SK-N-SH (cell line): ENCODE data around the gene PTPN14. TPM values are rescaled to one million over a fixed set of nuclear protein-coding genes. Genes with fewer than 3 reads are reported as not detected.

Experiments used
- CTCF ChIA-PET: fragments of 300-600, 350-600 bp; formaldehyde crosslinking; extraction: SDS; loops from one replicate; lab custom pipeline; 2021; lab: Yijun Ruan, JAX
- POLR2A ChIA-PET: fragments of 350-600 bp; sonication (Branson Sonifier 250); formaldehyde crosslinking; extraction: SDS; loops from one replicate; lab custom pipeline; 2020; ENCODE audit warnings: antibody characterized with exemption, inconsistent platforms; lab: Yijun Ruan, JAX
- DNase-seq: peaks from one replicate; pipeline ENCODE4 v3.0.0; 2012
- H2AFZ ChIP-seq: fragments of 200-600 bp; sonication (generic); 2 replicates; pipeline ENCODE4 v1.8.1; 2016; ENCODE audit warnings: antibody characterized with exemption, mild to moderate bottlenecking, low read depth
- H3F3A ChIP-seq: fragments of 200-600 bp; sonication (generic); replicated peaks from 2 replicates; pipeline ENCODE3; 2016; ENCODE audit warnings: antibody characterized with exemption, mild to moderate bottlenecking; ENCODE audit not compliant: insufficient read depth
- H3K27ac ChIP-seq, 2 experiments: fragments of 200-500 bp in 1 of 2; fragments of 200-600 bp in 1 of 2; sonication (Bioruptor generic) in 1 of 2; sonication (generic), shearing (Covaris generic) in 1 of 2; 2 replicates each; pipeline versions ENCODE4 v1.5.1 to v1.6.1; 2014 to 2016; ENCODE audit warnings: low read depth in 2 of 2, inconsistent platforms in 1 of 2, low read length in 1 of 2, mild to moderate bottlenecking in 1 of 2, mixed read lengths in 1 of 2
- H3K27me3 ChIP-seq: fragments of 200-600 bp; sonication (generic), shearing (Covaris generic); 2 replicates; pipeline ENCODE4 v1.6.1; 2016; ENCODE audit warnings: mixed run types; ENCODE audit not compliant: insufficient read depth
- H3K36me3 ChIP-seq, 2 experiments: fragments of 200-500 bp in 1 of 2; fragments of 200-600 bp in 1 of 2; sonication (Bioruptor generic) in 1 of 2; sonication (generic) in 1 of 2; replicated peaks in 1 of 2; 2 replicates each; pipeline versions ENCODE3 to v1.5.1; 2014 to 2016; ENCODE audit warnings: low read length in 1 of 2, mild to moderate bottlenecking in 1 of 2; ENCODE audit not compliant: insufficient read depth in 2 of 2, control insufficient read depth in 1 of 2
- H3K4me1 ChIP-seq, 2 experiments: fragments of 200-500 bp in 1 of 2; fragments of 200-600 bp in 1 of 2; sonication (Bioruptor generic) in 1 of 2; sonication (generic), shearing (Covaris generic) in 1 of 2; 2 replicates each; pipeline versions ENCODE4 v1.5.1 to v1.6.1; 2014 to 2016; ENCODE audit warnings: low read depth in 1 of 2, low read length in 1 of 2, mixed run types in 1 of 2; ENCODE audit not compliant: insufficient read depth in 2 of 2, control insufficient read depth in 1 of 2
- H3K4me2 ChIP-seq: fragments of 200-600 bp; sonication (generic), shearing (Covaris generic); 2 replicates; pipeline ENCODE4 v1.6.1; 2017; ENCODE audit warnings: mixed run types
- H3K4me3 ChIP-seq, 2 experiments: fragments of 200-500 bp in 1 of 2; fragments of 200-600 bp in 1 of 2; sonication (Bioruptor generic) in 1 of 2; sonication (generic), shearing (Covaris generic) in 1 of 2; 2 replicates each; pipeline versions ENCODE4 v1.5.1 to v1.8.1; 2014 to 2016; ENCODE audit warnings: low read depth in 2 of 2, inconsistent platforms in 1 of 2, low read length in 1 of 2, mild to moderate bottlenecking in 1 of 2, mixed read lengths in 1 of 2, moderate library complexity in 1 of 2
- H3K79me2 ChIP-seq: fragments of 200-600 bp; sonication (generic); 2 replicates; pipeline ENCODE4 v1.8.1; 2017; ENCODE audit warnings: mild to moderate bottlenecking; ENCODE audit not compliant: insufficient read depth
- H3K9ac ChIP-seq: fragments of 200-600 bp; sonication (generic); 2 replicates; pipeline ENCODE4 v1.6.1; 2017; ENCODE audit warnings: mixed run types
- H3K9me2 ChIP-seq: fragments of 200-600 bp; sonication (generic); 2 replicates; pipeline ENCODE4 v1.6.1; 2017; ENCODE audit warnings: mixed run types
- H3K9me3 ChIP-seq: fragments of 200-600 bp; sonication (generic); 2 replicates; pipeline ENCODE4 v1.6.1; 2017; ENCODE audit warnings: mixed run types, mild to moderate bottlenecking, moderate library complexity
- H4K20me1 ChIP-seq: fragments of 200-600 bp; sonication (generic); 2 replicates; pipeline ENCODE4 v1.6.1; 2017; ENCODE audit warnings: mild to moderate bottlenecking, mixed run types; ENCODE audit not compliant: insufficient read depth
- CHD2 ChIP-seq: fragments of 150-350 bp; IDR thresholded peaks from 2 replicates; pipeline ENCODE4 v1.6.1; 2018; ENCODE audit warnings: low read length; ENCODE audit not compliant: partially characterized antibody
- CTCF ChIP-seq: fragments of 200-600 bp; sonication (generic); IDR thresholded peaks from 2 replicates; pipeline ENCODE4 v1.6.1; 2017; ENCODE audit warnings: antibody characterized with exemption, mild to moderate bottlenecking, moderate library complexity
- ELF1 ChIP-seq: IDR thresholded peaks from 2 replicates; pipeline ENCODE4 v1.4.0; 2012
- EP300 ChIP-seq, 2 experiments: IDR thresholded peaks; 2 replicates each; pipeline versions ENCODE4 v1.4.0 to v1.6.1; 2012; ENCODE audit warnings: borderline replicate concordance in 1 of 2, low read depth in 1 of 2, low read length in 1 of 2
- FOSL2 ChIP-seq: IDR thresholded peaks from 2 replicates; pipeline ENCODE4 v1.4.0; 2012; ENCODE audit warnings: low read depth, mild to moderate bottlenecking, moderate library complexity, borderline replicate concordance
- FOXJ3 ChIP-seq: sonication (generic); formaldehyde crosslinking; IDR thresholded peaks from 2 replicates; pipeline ENCODE4 v1.5.1; 2020; ENCODE audit warnings: mild to moderate bottlenecking, missing genetic modification reagents
- FOXM1 ChIP-seq: IDR thresholded peaks from 2 replicates; pipeline ENCODE4 v1.4.0; 2012; ENCODE audit warnings: low read depth, mild to moderate bottlenecking
- GABPA ChIP-seq: IDR thresholded peaks from 2 replicates; pipeline ENCODE4 v1.4.0; 2012; ENCODE audit warnings: low read depth, mild to moderate bottlenecking
- GATA2 ChIP-seq: sonication (generic); formaldehyde crosslinking; IDR thresholded peaks from 2 replicates; pipeline ENCODE4 v1.5.0; 2020; ENCODE audit warnings: mild to moderate bottlenecking, missing genetic modification reagents
- IRF3 ChIP-seq: fragments of 150-350 bp; IDR thresholded peaks from 2 replicates; pipeline ENCODE4 v1.6.1; 2016; ENCODE audit warnings: mild to moderate bottlenecking, low read depth, low read length
- JUND ChIP-seq: IDR thresholded peaks from 2 replicates; pipeline ENCODE4 v1.4.0; 2012
- MXI1 ChIP-seq: IDR thresholded peaks from 2 replicates; pipeline ENCODE4 v1.6.1; 2012; ENCODE audit warnings: mild to moderate bottlenecking, low read depth, low read length, improper control_type of control experiment
- NFIC ChIP-seq: IDR thresholded peaks from 2 replicates; pipeline ENCODE4 v1.4.0; 2012; ENCODE audit warnings: borderline replicate concordance
- NRF1 ChIP-seq: IDR thresholded peaks from 2 replicates; pipeline ENCODE4 v1.6.1; 2012; ENCODE audit warnings: low read depth, mild to moderate bottlenecking, low read length
- POLR2AphosphoS5 ChIP-seq: IDR thresholded peaks from 2 replicates; pipeline ENCODE4 v1.6.1; 2012; ENCODE audit warnings: low read depth, low read length
- RAD21 ChIP-seq: IDR thresholded peaks from 2 replicates; pipeline ENCODE4 v1.6.1; 2012; ENCODE audit warnings: mild to moderate bottlenecking, low read length
- RCOR1 ChIP-seq: fragments of 150-350 bp; IDR thresholded peaks from 2 replicates; pipeline ENCODE4 v1.6.1; 2017; ENCODE audit warnings: antibody characterized with exemption, low read length
- RFX5 ChIP-seq: IDR thresholded peaks from 2 replicates; pipeline ENCODE4 v1.6.1; 2012; ENCODE audit warnings: mild to moderate bottlenecking, improper control_type of control experiment, low read length
- RXRA ChIP-seq: IDR thresholded peaks from 2 replicates; pipeline ENCODE4 v1.4.0; 2012; ENCODE audit warnings: low read depth, mild to moderate bottlenecking, borderline replicate concordance
- SIN3A ChIP-seq: IDR thresholded peaks from 2 replicates; pipeline ENCODE4 v1.6.1; 2012; ENCODE audit warnings: low read depth, mild to moderate bottlenecking, low read length, moderate library complexity, borderline replicate concordance
- TAF1 ChIP-seq: IDR thresholded peaks from 2 replicates; pipeline ENCODE4 v1.6.1; 2012; ENCODE audit warnings: low read depth, mild to moderate bottlenecking, low read length, moderate library complexity, borderline replicate concordance
- TCF12 ChIP-seq: IDR thresholded peaks from 2 replicates; pipeline ENCODE4 v1.4.0; 2012
- TEAD4 ChIP-seq: IDR thresholded peaks from 2 replicates; pipeline ENCODE4 v1.4.0; 2012; ENCODE audit warnings: mild to moderate bottlenecking, borderline replicate concordance; ENCODE audit not compliant: insufficient read depth
- USF1 ChIP-seq: IDR thresholded peaks from 2 replicates; pipeline ENCODE4 v1.4.0; 2012; ENCODE audit warnings: low read depth, borderline replicate concordance
- USF2 ChIP-seq: fragments of 150-350 bp; IDR thresholded peaks from 2 replicates; pipeline ENCODE4 v1.6.1; 2017; ENCODE audit warnings: antibody characterized with exemption, low read length, low read depth, borderline replicate concordance
- YY1 ChIP-seq: IDR thresholded peaks from 2 replicates; pipeline ENCODE4 v1.4.0; 2012; ENCODE audit warnings: low read depth, mild to moderate bottlenecking
- WGBS: methylation state at CpG from one replicate; pipeline ENCODE4 v1.1.6; 2017; ENCODE audit warnings: low lambda C conversion rate; 5-methylcytosine and 5-hydroxymethylcytosine counted together
- polyA plus RNA-seq, 3 experiments: library from polyadenylated mRNA; depleted of rRNA; stranded (reverse); fragments of >200 nt; gene quantifications; 2 replicates each; pipeline ENCODE4 v1.2.3, GENCODE V29; 2012
- TF ChIP-seq, protein P1 (sequence below): IDR thresholded peaks from 2 replicates; pipeline ENCODE4 v1.4.0; 2012; ENCODE audit warnings: low read depth
- TF ChIP-seq, protein P2 (sequence below): IDR thresholded peaks from 2 replicates; pipeline ENCODE4; 2012

PTPN14 gene
- polyA plus RNA-seq, 1 of the 3 experiments (the other 2 are of a cell fraction): 12.8 TPM

DNA sequence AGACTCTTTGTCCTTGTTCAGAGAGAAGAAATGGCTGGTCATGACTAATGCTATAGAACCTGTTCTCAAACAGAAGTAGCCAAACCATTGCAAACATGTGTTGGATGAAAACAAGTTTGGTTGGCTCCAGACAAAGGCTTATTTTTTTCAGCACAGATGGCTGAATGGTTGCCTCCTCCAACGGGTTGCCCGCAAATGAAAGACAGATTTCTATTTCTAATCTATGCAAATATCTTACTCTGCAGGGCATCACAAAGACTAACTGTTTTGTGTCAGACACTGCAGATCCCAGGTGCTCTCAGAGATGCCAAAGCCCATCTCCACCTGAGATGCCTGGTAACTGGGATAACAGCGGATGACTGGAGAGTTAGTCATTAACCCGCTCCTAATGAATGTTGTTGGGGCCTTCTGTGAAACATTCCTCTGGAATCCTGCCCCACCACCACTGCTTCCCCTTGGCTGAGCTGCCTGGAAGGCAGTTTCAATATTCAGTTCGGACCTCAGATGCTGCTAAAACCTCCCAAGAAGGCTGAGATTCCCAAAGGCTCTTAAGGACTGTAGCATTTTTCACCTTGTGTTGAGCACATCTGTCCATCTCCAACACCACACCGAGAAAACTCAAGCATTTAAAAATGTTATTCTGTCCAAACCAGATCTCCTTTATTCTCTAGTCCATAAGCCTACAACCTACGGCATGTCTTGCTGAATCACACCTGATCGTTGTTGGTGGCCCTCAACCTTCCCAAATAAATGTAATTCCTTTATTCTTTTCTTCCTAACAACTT is 104.4 kb downstream of the PTPN14 start:
- CTCF ChIA-PET: no interaction called here
- TF ChIP-seq RXRA (peak; percentile 87; the same call in 1 of the 2 replicates), ELF1 (no peak), GABPA (peak; percentile 49), RAD21 (no peak), CHD2 (peak; percentile 51), RFX5 (no peak), TCF12 (peak; percentile 100), POLR2AphosphoS5 (peak; percentile 95), TEAD4 (peak; percentile 98), GATA2 (no peak), NFIC (peak; percentile 92), FOSL2 (peak; percentile 98), FOXM1 (peak; percentile 97), FOXJ3 (no peak), JUND (peak; percentile 97), USF2 (no peak), RCOR1 (peak; percentile 64), SIN3A (peak; percentile 82; the same call in 1 of the 2 replicates), TAF1 (peak; percentile 6), CTCF (no peak), USF1 (no peak; the same call in 1 of the 2 replicates), MXI1 (no peak), EP300 (IDR thresholded peaks at IDR 0.05; ENCODE audit: borderline replicate concordance in 1 of 2, low read depth in 1 of 2, low read length in 1 of 2) (peak; percentile 89 to 99), YY1 (no peak; the same call in none of the 2 replicates), IRF3 (no peak), NRF1 (no peak)
- TF ChIP-seq, protein P1, sequence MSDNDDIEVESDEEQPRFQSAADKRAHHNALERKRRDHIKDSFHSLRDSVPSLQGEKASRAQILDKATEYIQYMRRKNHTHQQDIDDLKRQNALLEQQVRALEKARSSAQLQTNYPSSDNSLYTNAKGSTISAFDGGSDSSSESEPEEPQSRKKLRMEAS: peak; percentile 67
- TF ChIP-seq, protein P2, sequence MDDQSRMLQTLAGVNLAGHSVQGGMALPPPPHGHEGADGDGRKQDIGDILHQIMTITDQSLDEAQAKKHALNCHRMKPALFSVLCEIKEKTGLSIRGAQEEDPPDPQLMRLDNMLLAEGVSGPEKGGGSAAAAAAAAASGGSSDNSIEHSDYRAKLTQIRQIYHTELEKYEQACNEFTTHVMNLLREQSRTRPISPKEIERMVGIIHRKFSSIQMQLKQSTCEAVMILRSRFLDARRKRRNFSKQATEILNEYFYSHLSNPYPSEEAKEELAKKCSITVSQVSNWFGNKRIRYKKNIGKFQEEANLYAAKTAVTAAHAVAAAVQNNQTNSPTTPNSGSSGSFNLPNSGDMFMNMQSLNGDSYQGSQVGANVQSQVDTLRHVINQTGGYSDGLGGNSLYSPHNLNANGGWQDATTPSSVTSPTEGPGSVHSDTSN: peak; percentile 97

More for the DNA sequence above, 104.4 kb downstream of the PTPN14 start:
- Histone ChIP-seq H3K4me2 (peak overlapping the region; percentile 85), H4K20me1 (no peaks in the 10 kb centered on the region; the same call in 1 of the 2 replicates), H3K9me2 (no peaks in the 10 kb centered on the region), H3K36me3 (peaks cover 0 to 27% of the 10 kb centered on the region in 2 experiments), H3K4me1 (peaks cover 20 to 60% of the 10 kb centered on the region in 2 experiments), H3K79me2 (peaks cover 72% of the 10 kb centered on the region), H3K9ac (peak overlapping the region; percentile 74), H2AFZ (no peak overlapping the region), H3K27ac (peak overlapping the region; percentile 92 to 97), H3K4me3 (peak overlapping the region; percentile 15 to 53; a peak in 3 of 4 replicates), H3K27me3 (no peaks in the 10 kb centered on the region), H3F3A (peaks cover 49% of the 10 kb centered on the region), H3K9me3 (no peaks in the 10 kb centered on the region)
- POLR2A ChIA-PET: no interaction called here
- peak; percentile 42 for DNase-seq
- WGBS: 16% methylated on average over 8 of the region's 8 CpGs
